ENCODE results near the gene TMEM132C.
"Not testable (repeated sequence)": the region's sequence is repeated elsewhere in the genome, so short reads cannot be mapped to it uniquely, and the experiment has no call there.

The TMEM132C gene

GRCh38 chr12:128267131-128267622 is at the start of gene TMEM132C:
Gene TMEM132C, plus strand, starts transcription at chr12:128267170. Its CDS starts 233 bp downstream, at chr12:128267403.
- TF ChIP-seq JUND (IDR thresholded peaks at IDR 0.05; ENCODE audit: low read depth), result no peak
- DNase-seq (ENCODE audit: low read depth in 1 of 2, low spot score in 1 of 2), result no peak
- in situ Hi-C loops (cut with HindIII; ENCODE audit: low pct_unique_long_range_greater_than_20kb, low sequenced_read_pairs), result no loop called here

DNA sequence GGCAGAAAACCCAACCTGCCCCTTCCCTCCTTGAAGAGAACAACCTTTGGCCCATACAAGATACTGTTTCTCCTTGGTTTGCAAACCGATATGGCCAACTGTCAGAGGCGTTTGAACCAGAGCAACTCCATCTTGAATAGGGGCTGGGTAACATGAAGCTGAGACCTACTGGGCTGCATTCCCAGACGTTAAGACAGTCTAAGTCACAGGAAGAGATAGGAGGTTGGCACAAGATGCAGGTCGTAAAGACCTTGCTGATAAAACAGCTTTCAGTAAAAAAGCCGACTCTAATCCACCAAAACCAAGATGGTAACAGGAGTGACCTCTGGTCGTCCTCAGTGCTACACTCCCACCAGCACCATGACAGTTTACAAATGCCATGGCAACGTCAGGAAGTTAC is 42.7 kb upstream of the TMEM132C start:
- no peak for TF ChIP-seq JUND (IDR thresholded peaks at IDR 0.05; ENCODE audit: low read depth)
- in situ Hi-C loops (cut with HindIII; ENCODE audit: low pct_unique_long_range_greater_than_20kb, low sequenced_read_pairs), result no loop called here
- no peak for DNase-seq (ENCODE audit: low read depth in 1 of 2, low spot score in 1 of 2)

DNA sequence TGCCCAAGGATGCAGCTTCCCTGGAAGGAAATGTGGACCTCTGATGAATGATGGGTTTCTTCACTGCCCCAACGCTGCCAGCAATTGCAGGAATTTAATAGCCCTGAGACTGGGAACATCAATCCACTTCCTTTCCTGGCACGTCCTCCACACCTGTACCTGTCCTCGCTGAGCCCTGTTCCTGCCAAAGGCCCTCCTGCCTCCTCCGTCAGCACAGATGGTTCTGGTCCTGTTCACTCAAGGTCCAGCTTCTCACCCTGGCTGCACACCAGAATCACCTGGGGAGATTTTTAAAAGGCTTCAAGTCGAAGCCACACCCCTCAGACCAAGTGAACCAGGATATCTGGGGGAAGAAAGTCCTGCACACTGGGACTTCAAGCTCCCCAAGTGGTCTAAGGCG is 38.4 kb upstream of the TMEM132C start:
- DNase-seq (ENCODE audit: low read depth in 1 of 2, low spot score in 1 of 2), result no peak
- in situ Hi-C loops (cut with HindIII; ENCODE audit: low pct_unique_long_range_greater_than_20kb, low sequenced_read_pairs), result no loop called here
- TF ChIP-seq JUND (IDR thresholded peaks at IDR 0.05; ENCODE audit: low read depth), result no peak

- no peak for DNase-seq (ENCODE audit: low read depth in 1 of 2, low spot score in 1 of 2)
- in situ Hi-C loops (cut with HindIII; ENCODE audit: low pct_unique_long_range_greater_than_20kb, low sequenced_read_pairs), result no loop called here
- no peak for TF ChIP-seq JUND (IDR thresholded peaks at IDR 0.05; ENCODE audit: low read depth)
Observed at GRCh38 chr12:128235635-128236417, 31.1 kb upstream of the TMEM132C start.

- in situ Hi-C loops (cut with HindIII; ENCODE audit: low pct_unique_long_range_greater_than_20kb, low sequenced_read_pairs), result no loop called here
- DNase-seq (ENCODE audit: low read depth in 1 of 2, low spot score in 1 of 2), result no peak
- no peak for TF ChIP-seq JUND (IDR thresholded peaks at IDR 0.05; ENCODE audit: low read depth)
Observed at GRCh38 chr12:128236525-128236924, 30.4 kb upstream of the TMEM132C start.

GRCh38 chr12:128240745-128241144 is 26.2 kb upstream of the TMEM132C start:
- TF ChIP-seq JUND (IDR thresholded peaks at IDR 0.05; ENCODE audit: low read depth), result no peak
- DNase-seq (ENCODE audit: low read depth in 1 of 2, low spot score in 1 of 2), result no peak
- in situ Hi-C loops (cut with HindIII; ENCODE audit: low pct_unique_long_range_greater_than_20kb, low sequenced_read_pairs), result no loop called here

DNA sequence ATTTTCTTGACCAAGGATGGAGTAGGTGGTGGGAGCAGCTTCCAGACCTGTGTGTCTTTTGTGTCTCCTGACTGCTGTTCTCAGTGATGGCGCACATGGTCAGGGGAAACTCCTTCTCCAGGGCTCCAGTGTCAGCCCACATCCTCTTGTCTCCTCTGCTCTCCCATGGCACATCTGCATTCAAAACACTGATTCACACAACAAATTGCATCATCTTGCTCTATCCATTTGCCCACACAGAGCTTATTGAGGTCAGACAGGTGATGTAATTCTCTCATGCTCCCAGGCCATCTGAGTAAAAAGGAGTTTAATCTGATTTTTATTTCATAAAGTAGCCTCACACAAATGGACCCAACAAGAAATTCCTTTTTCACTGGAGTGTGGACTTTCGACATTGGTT is 21.8 kb upstream of the TMEM132C start:
- no peak for TF ChIP-seq JUND (IDR thresholded peaks at IDR 0.05; ENCODE audit: low read depth)
- DNase-seq (ENCODE audit: low read depth in 1 of 2, low spot score in 1 of 2), result no peak
- in situ Hi-C loops (cut with HindIII; ENCODE audit: low pct_unique_long_range_greater_than_20kb, low sequenced_read_pairs), result no loop called here

- in situ Hi-C loops (cut with HindIII; ENCODE audit: low pct_unique_long_range_greater_than_20kb, low sequenced_read_pairs), result no loop called here
- no peak for TF ChIP-seq JUND (IDR thresholded peaks at IDR 0.05; ENCODE audit: low read depth)
Observed at GRCh38 chr12:128245905-128246304, 21.1 kb upstream of the TMEM132C start.

DNA sequence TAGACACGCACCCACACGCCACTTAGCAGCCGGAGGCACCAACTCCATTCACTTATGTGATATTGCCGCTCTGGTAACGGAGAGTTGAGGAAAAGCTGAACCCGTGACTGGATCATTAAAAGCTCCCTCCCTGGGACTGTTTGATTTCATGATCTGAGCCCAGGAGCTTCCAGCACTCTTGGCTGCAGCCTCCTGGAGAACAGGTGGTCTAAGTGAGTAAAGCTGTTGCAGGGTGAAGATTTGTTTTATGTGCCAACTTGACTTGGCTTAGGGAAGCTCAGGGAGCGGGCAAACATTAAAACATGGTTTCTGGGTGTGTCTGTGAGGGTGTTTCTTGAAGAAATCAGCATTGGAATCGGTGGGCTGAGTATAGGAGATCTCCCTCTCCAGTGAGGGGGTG is 16.9 kb upstream of the TMEM132C start:
- DNase-seq (ENCODE audit: low read depth in 1 of 2, low spot score in 1 of 2), result no peak
- no peak for TF ChIP-seq JUND (IDR thresholded peaks at IDR 0.05; ENCODE audit: low read depth)
- in situ Hi-C loops (cut with HindIII; ENCODE audit: low pct_unique_long_range_greater_than_20kb, low sequenced_read_pairs), result no loop called here

More at GRCh38 chr12:128245905-128246304, 21.1 kb upstream of the TMEM132C start:
- no peak for DNase-seq (ENCODE audit: low read depth in 1 of 2, low spot score in 1 of 2)

GRCh38 chr12:128253829-128254228 is 13.1 kb upstream of the TMEM132C start:
- DNase-seq (ENCODE audit: low read depth in 1 of 2, low spot score in 1 of 2); in situ Hi-C loops (cut with HindIII; ENCODE audit: low pct_unique_long_range_greater_than_20kb, low sequenced_read_pairs): not testable (repeated sequence)

GRCh38 chr12:128258866-128259555 is 8.0 kb upstream of the TMEM132C start:
- in situ Hi-C loops (cut with HindIII; ENCODE audit: low pct_unique_long_range_greater_than_20kb, low sequenced_read_pairs), result no loop called here
- peak in 1 of 2 experiments; percentile 13 for DNase-seq (ENCODE audit: low read depth in 1 of 2, low spot score in 1 of 2)

GRCh38 chr12:128259556-128260070 is 7.4 kb upstream of the TMEM132C start:
- no peak for TF ChIP-seq JUND (IDR thresholded peaks at IDR 0.05; ENCODE audit: low read depth)
- in situ Hi-C loops (cut with HindIII; ENCODE audit: low pct_unique_long_range_greater_than_20kb, low sequenced_read_pairs), result no loop called here
- peak; percentile 35 to 58 for DNase-seq (ENCODE audit: low read depth in 1 of 2, low spot score in 1 of 2)

More at GRCh38 chr12:128258866-128259555, 8.0 kb upstream of the TMEM132C start:
- TF ChIP-seq JUND (IDR thresholded peaks at IDR 0.05; ENCODE audit: low read depth), result no peak

- in situ Hi-C loops (cut with HindIII; ENCODE audit: low pct_unique_long_range_greater_than_20kb, low sequenced_read_pairs), result no loop called here
- no peak for DNase-seq (ENCODE audit: low read depth in 1 of 2, low spot score in 1 of 2)
Observed at GRCh38 chr12:128261757-128262156, 5.2 kb upstream of the TMEM132C start.

More at GRCh38 chr12:128261757-128262156, 5.2 kb upstream of the TMEM132C start:
- no peak for TF ChIP-seq JUND (IDR thresholded peaks at IDR 0.05; ENCODE audit: low read depth)
